Measurements from ENCODE around the gene ZDHHC14.

Gene ZDHHC14

DNA sequence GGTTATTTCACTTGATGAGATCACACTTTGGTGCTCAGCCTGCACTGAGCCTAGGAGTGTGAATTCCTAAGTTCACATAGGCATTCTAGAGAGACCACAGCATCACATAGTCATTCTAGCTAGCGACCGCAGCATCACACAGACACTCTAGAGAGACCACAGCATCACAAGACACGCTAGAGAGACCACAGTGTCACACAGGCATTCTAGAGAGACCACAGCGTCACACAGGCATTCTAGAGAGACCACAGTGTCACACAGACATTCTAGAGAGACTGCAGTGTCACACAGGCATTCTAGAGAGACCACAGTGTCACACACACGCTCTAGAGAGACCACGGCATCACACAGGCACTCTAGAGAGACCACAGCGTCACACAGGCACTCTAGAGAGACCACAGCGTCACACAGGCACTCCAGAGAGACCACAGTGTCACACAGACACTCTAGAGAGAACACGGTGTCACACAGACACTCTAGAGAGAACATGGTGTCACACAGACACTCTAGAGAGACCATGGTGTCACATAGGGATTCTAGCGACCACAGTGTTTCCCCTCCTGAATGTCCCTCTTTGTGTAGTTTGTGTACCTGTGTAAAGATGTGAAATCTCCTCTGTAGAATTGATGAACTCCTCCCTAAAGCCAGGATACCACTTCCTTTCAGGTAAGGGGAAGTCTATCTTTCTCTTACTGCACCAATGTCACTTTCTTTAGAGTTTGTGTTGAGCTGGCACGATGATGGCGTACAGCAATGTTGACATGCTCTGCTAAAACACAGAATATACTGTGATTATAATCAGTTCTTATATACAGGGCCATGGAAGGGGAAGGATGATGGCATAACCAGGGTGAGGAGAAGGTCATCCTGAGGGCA, 169.4 kb downstream of the ZDHHC14 start:
- TF ChIP-seq CTCF (IDR thresholded peaks at IDR 0.05) = no peak

GRCh38 chr6:157551041-157551832, 170.2 kb downstream of the ZDHHC14 start:
- TF ChIP-seq CTCF (IDR thresholded peaks at IDR 0.05) = no peak

DNA sequence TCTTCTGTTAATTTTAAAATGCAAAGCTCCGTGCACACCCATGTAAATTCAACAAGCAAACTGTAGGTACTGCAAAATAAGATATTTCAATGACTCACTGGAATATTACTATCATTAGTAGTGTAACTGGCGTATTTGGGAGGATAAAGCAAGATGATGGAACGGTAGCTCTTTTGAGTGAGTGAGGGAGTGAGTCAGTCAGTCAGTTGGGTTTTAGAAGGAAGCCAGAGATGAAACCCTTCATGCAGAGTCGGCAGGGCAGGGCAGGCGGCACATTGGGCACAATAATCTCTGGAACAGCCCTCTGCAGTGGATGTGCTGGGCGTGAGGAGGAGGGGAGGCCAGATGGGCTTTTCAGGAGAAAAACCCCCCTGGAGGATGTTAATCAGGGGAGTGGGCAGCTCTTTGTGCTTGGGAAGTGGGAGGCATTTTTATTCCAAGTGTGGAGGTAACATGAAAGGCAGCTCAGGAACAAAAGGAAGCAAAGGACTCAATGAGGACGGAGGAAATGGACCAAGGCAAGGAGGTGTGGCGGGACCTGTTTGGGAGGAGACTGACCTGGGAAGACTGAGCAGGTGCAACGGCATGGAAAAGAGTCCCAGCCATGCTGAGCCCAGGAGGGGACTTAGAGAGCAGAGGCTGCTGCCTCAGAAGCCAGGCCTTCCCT, 171.2 kb downstream of the ZDHHC14 start:
- TF ChIP-seq CTCF (IDR thresholded peaks at IDR 0.05) = no peak

DNA sequence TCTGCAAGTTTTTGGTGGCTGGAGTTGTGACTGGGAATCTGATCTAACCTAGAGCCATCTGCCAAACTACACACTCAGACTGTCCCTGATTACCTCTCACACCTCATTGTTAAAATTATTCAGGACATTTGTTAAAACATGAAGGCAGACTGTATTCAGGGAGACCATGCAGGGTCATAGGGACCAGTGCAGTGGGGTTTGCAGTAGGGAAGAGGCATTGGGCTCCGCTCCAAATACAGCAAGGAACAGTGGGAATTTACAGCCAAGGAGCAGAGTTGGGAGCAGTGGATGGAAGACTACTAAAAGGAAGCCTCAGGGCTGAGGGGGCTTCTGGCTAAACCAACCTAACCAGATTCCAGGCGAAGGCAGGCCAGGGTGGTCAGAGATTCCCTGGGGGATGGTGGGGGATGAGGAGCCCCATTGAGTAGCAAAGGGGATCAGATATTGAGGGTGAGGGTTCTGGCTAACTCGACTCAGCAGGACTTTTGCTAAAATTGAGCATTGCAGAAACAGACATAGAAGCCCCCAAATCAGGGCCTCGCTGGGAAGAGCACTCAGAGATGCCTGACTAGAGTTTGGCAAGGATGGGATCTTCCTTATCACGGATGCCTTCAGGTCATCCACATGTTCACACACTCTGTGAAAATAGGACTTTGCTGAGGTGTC, 172.0 kb downstream of the ZDHHC14 start:
- no peak for TF ChIP-seq CTCF (IDR thresholded peaks at IDR 0.05)

GRCh38 chr6:157554747-157555146, 173.8 kb downstream of the ZDHHC14 start:
- no peak for TF ChIP-seq CTCF (IDR thresholded peaks at IDR 0.05)

DNA sequence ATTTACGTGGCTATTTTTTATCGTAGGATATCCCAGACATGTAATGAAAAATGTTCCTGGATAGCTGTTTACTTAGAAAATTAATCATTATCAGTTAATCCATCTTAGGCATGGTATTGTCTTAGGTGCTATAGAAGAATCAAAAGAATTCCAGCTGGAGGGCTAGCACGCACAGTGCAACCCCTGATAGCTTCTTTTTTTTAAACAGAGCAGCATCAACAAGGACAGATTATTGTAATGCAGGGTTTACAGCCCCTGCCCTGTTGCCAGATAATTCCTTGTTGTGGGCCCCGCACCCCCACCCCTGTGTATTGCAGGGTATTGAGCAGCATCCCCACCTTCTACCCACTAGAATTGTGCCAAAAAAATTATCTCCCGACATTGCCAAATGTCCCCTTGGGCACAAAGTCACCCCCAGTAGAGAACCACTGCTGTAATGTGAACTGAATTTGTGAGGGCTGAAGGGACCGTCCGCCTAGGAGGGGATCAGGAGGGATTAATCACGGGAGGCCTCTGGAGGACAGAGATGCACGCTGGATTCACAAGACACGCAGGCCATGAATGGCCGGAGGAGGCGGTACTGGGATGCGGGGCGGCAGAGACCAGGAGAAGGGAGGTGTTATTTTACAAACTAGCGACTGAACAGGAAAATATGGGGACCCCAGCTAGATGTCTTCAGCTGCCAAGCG, 174.6 kb downstream of the ZDHHC14 start:
- TF ChIP-seq CTCF (IDR thresholded peaks at IDR 0.05) = no peak

Measured in LNCAP (cell line).